Mammary epithelial cell (primary cell): ENCODE data around the gene CFAP206.

ENCODE experiments used
- EZH2 ChIP-seq: IDR thresholded peaks from 2 replicates; pipeline ENCODE4 v1.6.1; 2012; ENCODE audit warnings: low read length, inconsistent platforms, borderline replicate concordance
- TF ChIP-seq, protein P1 (sequence below), 2 donors: IDR thresholded peaks in 1 of 2; conservative IDR thresholded peaks in 1 of 2; 2 replicates each; pipeline ENCODE4 v1.5.1; 2011 to 2012; ENCODE audit warnings: inconsistent platforms in 2 of 2, low read length in 2 of 2, mild to moderate bottlenecking in 2 of 2, control low read depth in 1 of 2, low read depth in 1 of 2; ENCODE audit not compliant: insufficient read depth in 1 of 2; ENCODE audit errors: extremely low read depth in 1 of 2

DNA sequence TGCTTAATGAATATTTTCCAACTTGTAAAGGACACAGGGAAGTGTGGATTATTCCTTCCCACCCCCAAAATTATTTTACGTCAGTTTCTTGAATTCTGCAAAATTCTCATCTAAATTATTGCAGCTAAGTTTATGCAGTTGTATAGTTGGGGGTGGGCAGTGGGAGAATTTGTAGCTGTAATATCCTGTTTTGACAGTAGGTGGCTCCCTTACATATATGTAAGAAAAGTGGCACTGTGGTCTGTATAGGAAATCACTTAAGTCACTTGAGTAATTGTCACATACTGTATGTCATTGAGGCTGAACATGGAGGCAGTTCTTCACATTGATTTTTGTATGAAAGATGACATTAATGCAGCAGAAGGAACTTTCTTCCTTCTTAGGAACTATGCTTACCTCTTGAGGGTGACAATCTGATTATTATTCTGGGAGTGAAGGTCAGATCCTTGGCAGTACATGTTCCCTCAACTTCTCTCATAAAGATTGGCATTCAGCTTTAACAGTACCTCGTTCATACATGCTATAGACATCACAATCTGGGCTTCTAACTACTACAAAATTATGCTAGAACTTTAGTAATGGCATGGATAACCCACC is 14.6 kb upstream of the CFAP206 start:
- TF ChIP-seq, protein P1, sequence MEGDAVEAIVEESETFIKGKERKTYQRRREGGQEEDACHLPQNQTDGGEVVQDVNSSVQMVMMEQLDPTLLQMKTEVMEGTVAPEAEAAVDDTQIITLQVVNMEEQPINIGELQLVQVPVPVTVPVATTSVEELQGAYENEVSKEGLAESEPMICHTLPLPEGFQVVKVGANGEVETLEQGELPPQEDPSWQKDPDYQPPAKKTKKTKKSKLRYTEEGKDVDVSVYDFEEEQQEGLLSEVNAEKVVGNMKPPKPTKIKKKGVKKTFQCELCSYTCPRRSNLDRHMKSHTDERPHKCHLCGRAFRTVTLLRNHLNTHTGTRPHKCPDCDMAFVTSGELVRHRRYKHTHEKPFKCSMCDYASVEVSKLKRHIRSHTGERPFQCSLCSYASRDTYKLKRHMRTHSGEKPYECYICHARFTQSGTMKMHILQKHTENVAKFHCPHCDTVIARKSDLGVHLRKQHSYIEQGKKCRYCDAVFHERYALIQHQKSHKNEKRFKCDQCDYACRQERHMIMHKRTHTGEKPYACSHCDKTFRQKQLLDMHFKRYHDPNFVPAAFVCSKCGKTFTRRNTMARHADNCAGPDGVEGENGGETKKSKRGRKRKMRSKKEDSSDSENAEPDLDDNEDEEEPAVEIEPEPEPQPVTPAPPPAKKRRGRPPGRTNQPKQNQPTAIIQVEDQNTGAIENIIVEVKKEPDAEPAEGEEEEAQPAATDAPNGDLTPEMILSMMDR (conservative IDR thresholded peaks at IDR 0.05 in 1 of 2, IDR thresholded peaks at IDR 0.05 in 1 of 2; ENCODE audit: extremely low read depth in 1 of 2, insufficient read depth in 1 of 2, low read depth in 1 of 2, low read length in 2 of 2), result peak; percentile 66 to 69
- TF ChIP-seq EZH2, result no peak
